ENCODE measurements around the gene SPSB3.

Gene SPSB3

DNA sequence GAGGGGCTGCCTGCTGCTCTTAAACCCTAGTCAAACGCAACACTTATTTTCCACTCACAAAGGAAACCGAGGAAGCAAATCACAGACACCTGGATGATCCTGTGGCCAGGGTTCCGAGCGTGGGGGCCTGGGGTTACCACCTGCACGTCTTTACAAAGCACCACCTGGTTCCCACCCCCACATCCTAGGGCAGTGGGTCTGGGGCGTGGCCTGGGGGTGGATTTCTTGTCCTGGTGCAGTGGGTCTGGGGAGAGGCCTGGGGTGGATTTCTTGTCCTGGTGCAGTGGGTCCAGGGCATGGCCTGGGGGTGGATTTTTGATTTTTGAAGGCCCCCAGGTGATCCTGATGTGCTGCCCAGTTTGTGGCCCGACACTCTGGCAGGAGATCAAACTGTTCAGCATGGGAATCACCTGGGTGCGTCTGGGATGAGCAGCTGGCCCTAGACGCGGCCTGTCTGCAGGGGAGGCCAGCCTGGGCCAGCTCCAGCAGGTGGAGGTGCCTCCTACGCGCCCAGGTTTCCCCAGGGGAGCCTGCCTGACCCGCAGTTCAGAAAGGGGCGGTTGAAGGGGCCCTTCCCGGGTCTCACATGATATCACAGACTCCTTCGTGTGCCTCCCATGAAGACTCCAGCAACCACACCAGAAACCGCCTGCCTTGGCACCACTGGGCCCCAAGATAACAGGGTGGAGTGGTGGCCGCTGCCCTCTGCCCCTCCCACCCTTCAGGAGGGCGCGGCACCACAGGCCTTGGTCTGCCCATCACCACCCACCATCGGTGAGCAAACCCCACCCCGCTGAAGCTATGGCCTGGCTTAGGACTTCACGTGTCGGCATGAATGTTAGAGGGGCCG is 38.0 kb upstream of the SPSB3 start:
- no peak for DNase-seq (ENCODE audit: low read depth)
- H3K4me3 ChIP-seq (ENCODE audit: low read depth, low read length), result no peak overlapping the region
- TF ChIP-seq, protein P1, sequence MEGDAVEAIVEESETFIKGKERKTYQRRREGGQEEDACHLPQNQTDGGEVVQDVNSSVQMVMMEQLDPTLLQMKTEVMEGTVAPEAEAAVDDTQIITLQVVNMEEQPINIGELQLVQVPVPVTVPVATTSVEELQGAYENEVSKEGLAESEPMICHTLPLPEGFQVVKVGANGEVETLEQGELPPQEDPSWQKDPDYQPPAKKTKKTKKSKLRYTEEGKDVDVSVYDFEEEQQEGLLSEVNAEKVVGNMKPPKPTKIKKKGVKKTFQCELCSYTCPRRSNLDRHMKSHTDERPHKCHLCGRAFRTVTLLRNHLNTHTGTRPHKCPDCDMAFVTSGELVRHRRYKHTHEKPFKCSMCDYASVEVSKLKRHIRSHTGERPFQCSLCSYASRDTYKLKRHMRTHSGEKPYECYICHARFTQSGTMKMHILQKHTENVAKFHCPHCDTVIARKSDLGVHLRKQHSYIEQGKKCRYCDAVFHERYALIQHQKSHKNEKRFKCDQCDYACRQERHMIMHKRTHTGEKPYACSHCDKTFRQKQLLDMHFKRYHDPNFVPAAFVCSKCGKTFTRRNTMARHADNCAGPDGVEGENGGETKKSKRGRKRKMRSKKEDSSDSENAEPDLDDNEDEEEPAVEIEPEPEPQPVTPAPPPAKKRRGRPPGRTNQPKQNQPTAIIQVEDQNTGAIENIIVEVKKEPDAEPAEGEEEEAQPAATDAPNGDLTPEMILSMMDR (IDR thresholded peaks at IDR 0.05; ENCODE audit: low read depth, low read length, missing control alignments), result no peak
- in situ Hi-C loops (cut with HindIII; ENCODE audit: low sequenced_read_pairs), result no loop called here

DNA sequence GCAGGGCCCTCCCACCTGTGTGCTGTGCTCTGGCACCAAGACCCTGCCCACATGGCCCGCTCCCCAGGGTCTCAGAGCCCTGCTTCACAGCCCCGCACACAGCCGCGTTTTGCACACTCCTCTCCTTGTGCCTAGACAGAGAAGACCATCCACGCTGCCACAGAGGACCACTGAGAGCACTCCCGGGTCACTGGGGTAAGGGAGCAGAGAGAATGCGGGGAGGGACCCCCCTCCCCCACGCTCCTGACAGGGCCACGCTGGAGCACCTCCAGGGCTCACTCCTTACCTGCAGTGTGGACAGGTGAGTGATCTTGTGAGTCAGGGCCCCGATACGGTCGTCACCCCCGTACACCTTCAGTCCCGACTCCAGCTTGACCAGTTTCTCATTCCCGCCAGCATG is 37.2 kb upstream of the SPSB3 start:
- no peak for DNase-seq (ENCODE audit: low read depth)
- H3K4me3 ChIP-seq (ENCODE audit: low read depth, low read length), result no peak overlapping the region
- TF ChIP-seq, protein P1 (IDR thresholded peaks at IDR 0.05; ENCODE audit: low read depth, low read length, missing control alignments), result no peak
- in situ Hi-C loops (cut with HindIII; ENCODE audit: low sequenced_read_pairs), result no loop called here

DNA sequence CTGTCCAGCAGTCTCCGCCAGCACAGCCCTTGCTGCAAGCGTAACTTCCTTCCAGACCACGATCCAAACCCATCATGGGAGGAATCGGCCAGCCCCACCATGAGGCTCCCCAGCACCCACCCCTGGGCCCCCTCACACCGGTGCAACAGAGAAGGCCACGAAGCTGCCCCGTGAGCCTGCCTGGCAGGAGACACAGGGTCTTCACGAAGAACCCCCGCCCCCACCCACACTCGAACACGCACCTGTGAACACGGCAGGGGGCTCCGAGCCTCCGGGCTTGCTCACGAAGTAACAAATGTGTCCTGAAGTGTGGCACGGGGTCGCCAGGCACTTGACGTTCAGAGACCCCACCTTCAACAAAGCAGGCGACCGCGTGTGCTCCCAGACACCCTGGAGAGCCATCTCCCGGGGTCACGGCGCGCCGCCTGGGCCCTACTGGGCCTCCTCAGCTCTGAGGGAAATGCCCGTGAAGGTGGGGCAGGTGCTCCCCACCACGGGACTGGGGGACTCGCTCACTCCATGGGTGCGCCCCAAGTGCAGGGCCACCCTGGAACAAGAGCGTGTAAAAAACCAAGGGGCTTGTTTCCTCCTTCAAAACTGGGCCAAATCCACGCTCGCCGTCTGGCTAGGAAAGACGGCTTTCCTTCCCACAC is 36.6 kb upstream of the SPSB3 start:
- TF ChIP-seq, protein P1 (IDR thresholded peaks at IDR 0.05; ENCODE audit: low read depth, low read length, missing control alignments), result no peak
- no peak for DNase-seq (ENCODE audit: low read depth)
- in situ Hi-C loops (cut with HindIII; ENCODE audit: low sequenced_read_pairs), result no loop called here
- H3K4me3 ChIP-seq (ENCODE audit: low read depth, low read length), result no peak overlapping the region

DNA sequence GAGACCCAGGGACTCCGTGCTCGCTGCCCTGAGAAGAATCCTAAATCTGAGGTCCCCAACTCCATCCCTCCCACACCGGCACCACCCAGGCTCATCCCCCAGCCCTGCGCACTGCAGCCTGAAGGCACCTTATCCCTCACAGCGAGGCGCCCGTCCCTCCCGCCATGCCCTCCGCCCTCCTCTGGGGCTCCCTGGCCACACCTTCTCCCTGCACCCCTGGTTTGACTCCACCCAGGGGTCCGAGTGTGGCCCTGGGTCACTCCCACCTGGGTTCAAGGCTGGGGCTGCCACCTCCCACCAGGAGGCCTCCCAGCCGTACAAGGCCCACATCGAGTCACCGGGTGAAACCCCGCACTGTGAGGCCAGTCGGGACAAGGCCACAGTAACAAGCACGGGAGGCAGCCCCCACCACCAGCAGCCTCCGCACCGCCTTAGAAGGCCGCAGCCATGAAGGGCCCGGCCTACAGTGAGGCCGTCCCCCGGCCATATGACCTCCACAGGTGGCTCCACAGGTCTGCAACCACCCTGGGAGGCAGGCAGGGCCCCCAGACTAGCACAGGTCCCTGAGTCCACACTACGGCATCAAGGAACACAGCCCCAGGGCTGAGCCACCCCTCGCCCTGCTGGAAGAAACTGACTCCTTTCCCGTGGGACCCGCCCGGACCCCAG is 36.0 kb upstream of the SPSB3 start:
- H3K4me3 ChIP-seq (ENCODE audit: low read depth, low read length), result no peak overlapping the region
- no peak for DNase-seq (ENCODE audit: low read depth)
- TF ChIP-seq, protein P1 (IDR thresholded peaks at IDR 0.05; ENCODE audit: low read depth, low read length, missing control alignments), result no peak
- in situ Hi-C loops (cut with HindIII; ENCODE audit: low sequenced_read_pairs), result no loop called here

DNA sequence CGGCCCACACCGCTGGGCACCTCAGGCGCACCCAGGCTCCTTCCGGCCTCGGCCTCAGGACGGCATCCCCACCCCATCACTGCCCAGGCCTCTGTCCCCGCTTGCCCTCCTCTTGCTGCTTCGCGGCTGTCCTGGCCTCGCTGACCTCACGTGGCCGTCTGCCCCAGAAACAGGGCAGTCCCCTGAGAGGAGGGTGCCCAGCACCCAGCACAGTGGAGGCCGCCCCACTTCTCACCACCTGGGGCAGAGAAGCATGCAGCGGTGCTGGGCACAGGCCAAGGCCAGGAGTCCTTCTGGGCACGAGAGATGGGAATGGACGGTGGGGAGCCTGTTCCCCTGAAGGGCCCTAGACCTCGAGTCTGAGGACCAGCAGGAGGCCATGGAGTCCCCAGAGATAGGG is 35.3 kb upstream of the SPSB3 start:
- in situ Hi-C loops (cut with HindIII; ENCODE audit: low sequenced_read_pairs), result no loop called here
- no peak for DNase-seq (ENCODE audit: low read depth)
- TF ChIP-seq, protein P1 (IDR thresholded peaks at IDR 0.05; ENCODE audit: low read depth, low read length, missing control alignments), result no peak
- H3K4me3 ChIP-seq (ENCODE audit: low read depth, low read length), result no peak overlapping the region

DNA sequence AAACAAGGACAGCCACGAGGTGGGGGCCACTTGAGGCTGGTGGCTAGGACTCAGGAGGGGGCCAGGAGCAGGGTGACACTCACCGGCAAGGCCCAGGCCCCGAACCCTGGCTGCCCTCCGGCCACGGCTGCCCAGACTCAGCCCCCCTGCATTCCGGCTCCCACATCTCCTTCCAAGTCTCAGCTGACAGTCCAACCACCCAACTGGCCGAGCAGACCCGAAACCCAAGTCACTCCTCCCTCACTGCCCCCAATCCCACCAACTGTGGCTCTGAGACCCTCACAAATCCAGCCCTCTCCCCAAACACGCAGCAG is 34.9 kb upstream of the SPSB3 start:
- H3K4me3 ChIP-seq (ENCODE audit: low read depth, low read length), result no peak overlapping the region

More for the DNA sequence above, 34.9 kb upstream of the SPSB3 start:
- in situ Hi-C loops (cut with HindIII; ENCODE audit: low sequenced_read_pairs), result no loop called here
- TF ChIP-seq, protein P1 (IDR thresholded peaks at IDR 0.05; ENCODE audit: low read depth, low read length, missing control alignments), result no peak
- no peak for DNase-seq (ENCODE audit: low read depth)

Data from astrocyte of the cerebellum (primary cell).